NCI-H1092 (cell line): ENCODE results near the gene CCNB1.
"Not testable (repeated sequence)": the region's sequence is repeated elsewhere in the genome, so short reads cannot be mapped to it uniquely, and the experiment has no call there.

ENCODE experiments used
- DNase-seq: peaks from one replicate; lab custom pipeline; 2025; lab: John Stamatoyannopoulos, UW

The CCNB1 gene

DNA sequence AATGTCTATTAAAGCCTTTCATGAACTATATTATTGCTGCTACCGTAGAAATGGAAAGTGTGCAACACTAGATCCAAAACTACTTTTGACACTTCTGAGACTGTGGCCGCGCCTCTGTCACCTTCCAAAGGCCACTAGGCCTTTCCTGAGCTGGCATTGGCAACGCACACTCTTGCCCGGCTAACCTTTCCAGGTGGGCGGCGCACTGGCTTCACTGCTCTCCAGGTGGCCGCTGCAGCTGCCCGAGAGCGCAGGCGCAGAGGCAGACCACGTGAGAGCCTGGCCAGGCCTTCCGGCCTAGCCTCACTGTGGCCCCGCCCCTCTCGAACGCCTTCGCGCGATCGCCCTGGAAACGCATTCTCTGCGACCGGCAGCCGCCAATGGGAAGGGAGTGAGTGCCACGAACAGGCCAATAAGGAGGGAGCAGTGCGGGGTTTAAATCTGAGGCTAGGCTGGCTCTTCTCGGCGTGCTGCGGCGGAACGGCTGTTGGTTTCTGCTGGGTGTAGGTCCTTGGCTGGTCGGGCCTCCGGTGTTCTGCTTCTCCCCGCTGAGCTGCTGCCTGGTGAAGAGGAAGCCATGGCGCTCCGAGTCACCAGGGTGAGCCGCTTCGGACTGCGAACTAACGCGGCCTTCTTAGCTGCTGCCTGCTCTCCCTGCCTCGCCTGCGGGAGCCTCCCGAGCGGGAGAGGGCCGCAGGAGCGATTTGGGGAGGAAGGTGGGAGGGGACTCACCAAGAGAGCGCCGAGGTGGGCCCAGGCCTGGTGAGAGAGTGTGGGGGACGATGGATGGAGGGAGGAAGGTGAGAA, at the start of gene CCNB1:
TSS of gene CCNB1 (plus strand) at position 465 of the 807 bp plus-strand sequence. CDS start at position 578, 113 bp downstream.
- peak; percentile 93 for DNase-seq

DNA sequence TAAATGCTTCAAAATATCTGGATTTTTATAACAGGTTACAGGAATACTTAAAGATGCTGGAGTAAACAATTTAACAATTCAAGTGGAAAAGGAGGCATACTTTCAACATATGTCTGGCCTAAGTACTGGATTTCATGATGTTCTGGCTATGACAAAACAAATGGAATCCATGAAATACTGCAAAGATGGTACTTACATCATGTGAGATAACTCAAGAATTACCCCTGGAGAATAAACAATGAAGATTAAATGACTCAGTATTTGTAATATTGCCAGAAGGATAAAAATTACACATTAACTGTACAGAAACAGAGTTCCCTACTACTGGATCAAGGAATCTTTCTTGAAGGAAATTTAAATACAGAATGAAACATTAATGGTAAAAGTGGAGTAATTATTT, 37.5 kb upstream of the CCNB1 start:
- DNase-seq, result no peak

DNA sequence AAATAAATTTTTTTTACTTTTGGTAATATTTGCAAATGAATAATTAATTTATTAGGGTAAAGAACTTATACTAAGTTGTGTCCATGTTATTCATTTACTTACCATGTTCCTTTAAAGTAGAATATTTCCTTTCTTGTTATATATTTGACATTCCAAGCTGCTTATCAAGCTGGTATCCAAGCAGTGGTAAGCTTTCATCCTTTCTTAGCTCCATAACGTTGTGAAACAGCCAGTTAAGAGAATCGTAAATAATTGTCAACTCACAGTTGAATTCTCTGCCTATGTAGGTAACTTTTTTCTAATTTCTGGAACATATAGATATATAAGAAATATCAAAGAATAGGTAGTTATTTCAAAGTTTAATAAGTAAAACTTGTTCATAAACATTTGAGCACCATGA, 36.7 kb upstream of the CCNB1 start:
- no peak for DNase-seq

- DNase-seq, result no peak
Measured at GRCh38 chr5:69131304-69131703, 35.6 kb upstream of the CCNB1 start.

DNA sequence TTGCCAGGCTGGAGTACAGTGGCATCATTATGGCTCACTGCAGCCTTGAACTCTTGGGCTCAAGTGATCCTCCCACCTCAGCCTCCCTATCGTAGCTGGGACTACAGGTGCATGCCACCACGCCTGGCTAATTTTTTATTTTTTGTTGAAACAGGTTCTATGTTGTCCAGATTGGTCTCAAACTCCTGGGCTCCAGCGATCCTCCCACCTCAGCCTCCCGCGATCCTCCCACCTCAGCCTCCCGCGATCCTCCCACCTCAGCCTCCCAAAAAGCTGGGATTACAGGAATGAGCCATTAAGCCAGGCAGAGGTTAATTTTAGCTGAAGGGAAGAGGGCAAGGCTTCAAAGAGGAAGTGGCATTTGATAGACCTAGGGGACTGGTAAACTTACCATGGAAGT, 32.8 kb upstream of the CCNB1 start:
- no peak for DNase-seq

DNA sequence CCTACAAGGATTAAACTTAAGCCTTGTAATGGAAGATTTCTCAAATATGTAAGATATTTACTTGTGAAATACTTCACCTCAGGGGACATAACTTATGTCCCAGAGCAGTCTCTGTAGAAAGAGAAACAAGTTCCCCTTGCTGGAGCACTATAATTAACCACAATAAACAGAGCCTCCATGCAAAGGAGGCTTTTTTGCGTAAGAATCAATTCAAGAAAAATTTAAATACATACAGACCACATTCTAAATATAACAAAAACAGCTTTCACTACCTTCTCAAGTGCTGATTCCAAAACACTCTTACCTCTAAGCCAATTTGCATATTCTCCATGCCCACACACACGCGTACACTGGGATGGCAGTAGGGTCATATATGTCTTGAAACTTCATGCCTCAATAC, 30.7 kb upstream of the CCNB1 start:
- DNase-seq, result no peak

DNA sequence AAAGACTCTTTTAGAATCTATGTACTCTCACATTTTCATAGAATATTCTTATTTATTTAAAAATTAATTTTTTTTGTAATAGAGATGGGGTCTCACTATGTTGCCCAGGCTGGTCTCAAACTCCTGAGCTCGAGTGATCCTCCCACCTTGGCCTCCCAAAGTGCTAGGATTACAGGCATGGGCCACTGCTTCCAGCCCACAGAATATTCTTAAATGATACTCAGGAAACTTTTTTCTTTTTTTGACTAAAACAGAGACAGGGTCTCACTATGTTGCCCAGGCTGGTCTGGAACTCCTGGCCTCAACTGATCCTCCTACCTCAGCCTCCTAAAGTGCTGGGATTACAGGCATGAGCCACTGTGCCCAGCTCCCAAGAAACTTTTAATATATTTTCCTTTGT, 29.7 kb upstream of the CCNB1 start:
- DNase-seq, result not testable (repeated sequence)

DNA sequence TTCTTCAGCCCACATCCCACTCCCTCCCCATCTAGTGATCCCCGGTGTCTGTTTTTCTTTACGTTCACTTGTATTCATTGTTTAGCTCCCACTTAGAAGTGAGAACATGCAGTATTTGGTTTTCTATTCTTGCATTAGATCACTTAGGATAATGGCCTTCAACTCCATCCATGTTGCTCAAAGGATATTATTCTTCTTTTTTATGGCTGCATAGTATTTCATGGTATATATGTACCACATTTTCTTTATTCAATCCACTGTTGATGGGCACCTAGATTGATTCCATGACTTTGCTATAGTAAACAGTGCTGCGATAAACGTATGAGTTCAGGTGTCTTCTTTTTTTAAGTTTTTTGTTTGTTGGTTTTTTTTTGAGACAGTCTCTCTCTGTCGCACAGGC, 29.1 kb upstream of the CCNB1 start:
- no peak for DNase-seq

DNA sequence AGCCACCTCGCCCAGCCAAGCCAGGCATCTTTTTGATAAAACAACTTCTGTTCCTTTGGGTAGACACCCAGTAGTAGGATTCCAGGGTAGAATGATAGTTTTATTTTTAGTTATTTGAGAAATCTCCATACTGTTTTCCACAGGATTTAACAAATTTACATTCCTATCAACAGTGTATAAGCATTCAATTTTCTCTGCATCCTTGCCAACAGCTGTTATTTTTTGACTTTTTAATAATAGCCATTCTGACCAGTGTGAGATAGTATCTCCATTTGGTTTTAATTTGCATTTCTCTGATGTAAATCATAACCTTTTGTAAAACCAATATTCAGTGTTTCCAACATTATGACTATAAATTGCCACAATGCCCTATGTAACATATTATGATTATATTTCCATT, 28.2 kb upstream of the CCNB1 start:
- no peak for DNase-seq

DNA sequence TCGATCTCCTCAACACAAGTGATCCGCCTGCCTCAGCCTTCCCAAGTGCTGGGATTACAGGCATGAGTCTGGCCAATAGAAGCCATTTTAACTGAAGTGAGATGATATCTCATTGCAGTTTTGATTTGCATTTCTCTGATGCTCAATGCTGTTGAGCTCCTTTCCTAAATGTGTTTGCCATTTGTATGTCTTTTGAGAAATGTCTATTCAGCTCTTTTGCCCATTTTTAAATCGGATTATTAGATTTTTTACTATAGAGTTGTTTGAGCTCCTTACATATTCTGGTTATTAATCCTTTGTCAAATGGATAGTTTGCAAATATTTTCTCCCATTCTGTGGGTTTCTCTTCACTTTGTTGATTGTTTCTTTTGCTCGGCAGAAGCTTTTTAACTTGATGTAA, 26.7 kb upstream of the CCNB1 start:
- not testable (repeated sequence) for DNase-seq

GRCh38 chr5:69140827-69141226, 26.1 kb upstream of the CCNB1 start:
- no peak for DNase-seq

DNA sequence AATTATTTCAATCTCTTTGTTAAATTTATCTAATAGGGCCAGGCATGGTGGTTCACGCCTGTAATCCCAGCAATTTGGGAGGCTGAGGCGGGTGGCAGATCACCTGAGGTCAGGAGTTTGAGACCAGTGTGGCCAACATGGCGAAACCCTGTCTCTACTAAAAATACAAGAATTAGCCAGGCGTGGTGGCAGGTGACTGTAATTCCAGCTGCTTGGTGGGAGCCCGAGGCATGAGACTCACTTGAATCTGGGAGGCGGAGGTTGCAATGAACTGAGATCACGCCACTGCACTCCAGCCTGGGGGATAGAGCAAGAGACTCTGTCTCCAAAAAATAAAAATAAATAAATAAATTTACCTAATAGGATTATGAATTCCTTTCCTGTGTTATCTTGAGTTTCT, 18.4 kb upstream of the CCNB1 start:
- not testable (repeated sequence) for DNase-seq

- no peak for DNase-seq
Measured at GRCh38 chr5:69148981-69149675, 17.8 kb upstream of the CCNB1 start.

- DNase-seq, result no peak
Measured at GRCh38 chr5:69149676-69150010, 17.3 kb upstream of the CCNB1 start.

- DNase-seq, result no peak
Measured at GRCh38 chr5:69152731-69153130, 14.2 kb upstream of the CCNB1 start.

DNA sequence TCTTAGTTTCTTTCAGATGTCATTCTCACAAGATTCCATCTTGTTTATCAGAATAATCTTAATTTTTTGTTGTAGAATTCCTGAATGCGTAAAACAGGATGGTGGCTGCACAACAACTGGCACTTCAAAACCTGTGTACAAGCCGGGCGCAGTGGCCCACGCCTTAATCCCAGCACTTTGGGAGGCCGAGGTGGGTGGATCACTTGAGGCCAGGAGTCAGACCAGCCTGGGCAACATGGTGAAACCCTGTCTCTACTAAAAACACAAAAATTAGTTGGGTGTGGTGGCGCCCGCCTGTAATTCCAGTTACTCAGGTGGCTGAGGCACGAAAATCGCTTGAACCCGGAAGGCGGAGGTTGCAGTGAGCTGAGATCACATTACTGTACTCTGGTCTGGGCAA, 10.5 kb upstream of the CCNB1 start:
- DNase-seq, result no peak

GRCh38 chr5:69158039-69158438, 8.9 kb upstream of the CCNB1 start:
- DNase-seq, result no peak

- DNase-seq, result no peak
Measured at GRCh38 chr5:69160651-69161050, 6.3 kb upstream of the CCNB1 start.

DNA sequence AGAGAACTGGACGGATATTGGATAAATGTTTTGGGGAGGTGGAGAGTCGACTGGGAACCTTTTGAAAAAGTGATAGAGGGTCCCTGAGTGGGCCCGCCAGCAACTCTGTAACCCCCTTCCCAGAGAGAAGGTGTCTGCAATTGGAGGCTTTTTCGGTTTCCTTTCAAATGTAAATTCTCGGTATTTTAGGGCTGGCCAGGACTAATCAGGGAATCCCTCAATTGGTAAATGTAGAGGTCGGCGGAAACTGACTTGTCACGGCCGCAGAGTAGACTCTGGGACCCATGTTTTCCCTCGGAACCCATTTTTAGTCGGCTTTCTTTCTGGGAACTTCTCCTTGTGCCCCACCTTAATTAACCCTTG, 524 bp downstream of the CCNB1 start:
- no peak for DNase-seq

DNA sequence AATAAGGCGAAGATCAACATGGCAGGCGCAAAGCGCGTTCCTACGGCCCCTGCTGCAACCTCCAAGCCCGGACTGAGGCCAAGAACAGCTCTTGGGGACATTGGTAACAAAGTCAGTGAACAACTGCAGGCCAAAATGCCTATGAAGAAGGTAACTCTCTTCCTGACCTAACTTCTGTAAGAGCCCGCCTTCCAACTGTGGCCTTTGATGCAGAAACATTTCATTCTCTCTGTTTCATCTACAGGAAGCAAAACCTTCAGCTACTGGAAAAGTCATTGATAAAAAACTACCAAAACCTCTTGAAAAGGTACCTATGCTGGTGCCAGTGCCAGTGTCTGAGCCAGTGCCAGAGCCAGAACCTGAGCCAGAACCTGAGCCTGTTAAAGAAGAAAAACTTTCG, 979 bp downstream of the CCNB1 start:
- DNase-seq, result no peak

GRCh38 chr5:69170495-69170894, 3.5 kb downstream of the CCNB1 start:
- no peak for DNase-seq

DNA sequence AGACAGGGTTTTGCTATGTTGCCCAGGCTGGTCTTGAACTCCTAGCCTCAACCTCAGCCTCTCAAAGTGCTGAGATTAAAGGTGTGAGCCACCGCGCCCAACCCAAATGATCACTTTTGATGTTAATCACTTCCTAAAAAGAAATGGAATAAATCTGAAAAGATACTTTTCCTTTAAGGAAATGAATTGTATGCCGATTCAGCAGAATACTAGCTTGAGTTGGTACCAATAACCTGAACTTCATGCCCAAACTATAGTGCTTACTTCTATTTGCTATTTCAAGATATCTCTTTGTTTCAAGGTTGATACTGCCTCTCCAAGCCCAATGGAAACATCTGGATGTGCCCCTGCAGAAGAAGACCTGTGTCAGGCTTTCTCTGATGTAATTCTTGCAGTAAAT, 4.0 kb downstream of the CCNB1 start:
- DNase-seq, result no peak

- DNase-seq, result not testable (repeated sequence)
Measured at GRCh38 chr5:69181659-69182293, 14.8 kb downstream of the CCNB1 start.
